K562 (cell line): Measurements from ENCODE around the gene PPP1R15B.

ENCODE experiments used
- ARNT ChIP-seq, 2 experiments: fragments of 450-650 bp; IDR thresholded peaks; 2 replicates each; pipeline ENCODE4 v1.6.1; 2016; ENCODE audit warnings: mild to moderate bottlenecking in 1 of 2
- CBX2 ChIP-seq: fragments of 200-600 bp; sonication (generic); IDR thresholded peaks from one replicate; pipeline ENCODE4 v1.6.1; 2012; ENCODE audit warnings: mild to moderate bottlenecking, low read length, inconsistent platforms; ENCODE audit not compliant: insufficient read depth, poor library complexity, severe bottlenecking
- CTCF ChIP-seq, 3 experiments: IDR thresholded peaks in 2 of 3; conservative IDR thresholded peaks in 1 of 3; 2 replicates each; pipeline ENCODE4 v1.5.1; 2011 to 2012; ENCODE audit warnings: low read length in 3 of 3, mild to moderate bottlenecking in 3 of 3, control low read depth in 2 of 3, improper control_type of control experiment in 1 of 3, inconsistent platforms in 1 of 3, low read depth in 1 of 3, mixed read lengths in 1 of 3, moderate library complexity in 1 of 3; ENCODE audit not compliant: insufficient read depth in 2 of 3
- DPF2 ChIP-seq: fragments of 450-650 bp; IDR thresholded peaks from 2 replicates; pipeline ENCODE4 v1.6.1; 2016
- HDAC1 ChIP-seq, 2 experiments: fragments of 450-650 bp; IDR thresholded peaks; 2 replicates each; pipeline ENCODE4 v1.6.1; 2016 to 2017; ENCODE audit warnings: inconsistent platforms in 1 of 2, mild to moderate bottlenecking in 1 of 2, moderate library complexity in 1 of 2
- KLF10 ChIP-seq: fragments of 250-450 bp; sonication (Bioruptor Pico); IDR thresholded peaks from 2 replicates; pipeline ENCODE4 v1.6.1; 2021; ENCODE audit warnings: matching md5 sums
- NCOA1 ChIP-seq: fragments of 450-650 bp; IDR thresholded peaks from 2 replicates; pipeline ENCODE4 v1.6.1; 2016; ENCODE audit warnings: low read depth
- POLR2A ChIP-seq: fragments of 450-650 bp; conservative IDR thresholded peaks from 2 replicates; pipeline ENCODE4 v1.6.1; 2016
- POLR2AphosphoS5 ChIP-seq: IDR thresholded peaks from 2 replicates; pipeline ENCODE4 v1.6.1; 2011; ENCODE audit warnings: mild to moderate bottlenecking, low read depth, low read length, moderate library complexity; ENCODE audit not compliant: control insufficient read depth, insufficient read depth
- TEAD4 ChIP-seq, 2 experiments: sonication (generic) in 1 of 2; formaldehyde crosslinking in 1 of 2; IDR thresholded peaks; 2 replicates each; pipeline versions ENCODE4 v1.6.1 to v1.8.0; 2012 to 2022; ENCODE audit warnings: borderline replicate concordance in 1 of 2, inconsistent platforms in 1 of 2, low read length in 1 of 2, mild to moderate bottlenecking in 1 of 2, missing genetic modification reagents in 1 of 2
- TRIM28 ChIP-seq: fragments of 450-650 bp; IDR thresholded peaks from 2 replicates; pipeline ENCODE4 v1.6.1; 2017
- ZNF253 ChIP-seq: fragments of 250-450 bp; sonication (Bioruptor Pico); conservative IDR thresholded peaks from 2 replicates; pipeline ENCODE4 v1.6.1; 2021; ENCODE audit warnings: mild to moderate bottlenecking
- ZNF263 ChIP-seq: sonication (generic); formaldehyde crosslinking; IDR thresholded peaks from 2 replicates; pipeline ENCODE4 v1.8.0; 2022; ENCODE audit warnings: mild to moderate bottlenecking, missing genetic modification reagents, borderline replicate concordance
- ZNF274 ChIP-seq: IDR thresholded peaks from 2 replicates; pipeline ENCODE4 v1.6.1; 2011; ENCODE audit warnings: low read depth, mild to moderate bottlenecking, low read length, moderate library complexity, borderline replicate concordance

DNA sequence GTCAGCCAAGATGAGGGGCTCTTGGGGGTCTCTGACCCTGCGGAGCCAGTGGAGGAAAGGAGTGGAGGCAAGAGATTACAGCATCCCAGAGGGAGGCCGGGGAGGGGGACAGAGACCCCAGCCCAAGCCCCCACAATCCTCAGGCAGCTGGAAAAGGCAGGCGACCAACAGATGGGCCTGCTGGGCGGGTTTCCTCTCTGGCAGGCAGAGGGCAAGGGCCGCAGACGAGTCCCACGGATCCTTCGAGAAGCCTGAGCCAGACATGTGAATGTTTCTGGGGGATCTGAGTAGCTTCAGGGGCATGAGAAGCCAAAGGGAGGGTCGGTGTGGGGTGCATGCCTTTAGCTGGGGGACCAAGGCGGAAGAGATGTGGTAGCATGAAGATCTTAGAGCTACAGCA, 49.8 kb downstream of the PPP1R15B start:
- no peak for TF ChIP-seq HDAC1 (IDR thresholded peaks at IDR 0.05)
- no peak for TF ChIP-seq TEAD4 (IDR thresholded peaks at IDR 0.05; ENCODE audit: low read length)
- no peak for TF ChIP-seq TEAD4 (CRISPR knock-in tag; IDR thresholded peaks at IDR 0.05; ENCODE audit: borderline replicate concordance)
- no peak for TF ChIP-seq POLR2A
- TF ChIP-seq ZNF263 (CRISPR knock-in tag), result no peak
- TF ChIP-seq ZNF274, result no peak
- no peak for TF ChIP-seq CTCF (IDR thresholded peaks at IDR 0.05 in 2 of 3, conservative IDR thresholded peaks at IDR 0.05 in 1 of 3; ENCODE audit: insufficient read depth in 2 of 3, low read depth in 1 of 3, low read length in 3 of 3)
- no peak for TF ChIP-seq CBX2
- TF ChIP-seq NCOA1, result no peak
- no peak for TF ChIP-seq KLF10 (CRISPR knock-in tag)
- TF ChIP-seq POLR2AphosphoS5, result no peak
- TF ChIP-seq TRIM28, result no peak
- TF ChIP-seq ZNF253 (CRISPR knock-in tag), result no peak
- TF ChIP-seq ARNT (IDR thresholded peaks at IDR 0.05), result no peak
- TF ChIP-seq DPF2, result no peak
